Activated CD4-positive, alpha-beta T cell treated with anti-CD3 and anti-CD28 coated beads for 36 hours (primary cell): ENCODE results near the gene KLF6. TPM values are rescaled to one million over a fixed set of nuclear protein-coding genes. Genes with fewer than 3 reads are reported as not detected.

Experiments
- ATAC-seq: fragments of 200-7000 bp; cut with Tn5 transposase; one replicate; pipeline ENCODE4 v1.10.0; 2021; ENCODE audit warnings: mild to moderate bottlenecking, moderate library complexity
- CTCF ChIA-PET: fragments of 350-600 bp; sonication (Branson Sonifier 250); formaldehyde crosslinking; loops from one replicate; lab custom pipeline; 2021; ENCODE audit warnings: antibody characterized with exemption; lab: Charles Lee
- POLR2A ChIA-PET: fragments of 350-600 bp; sonication (Branson Sonifier 250); formaldehyde crosslinking; loops from one replicate; lab custom pipeline; 2021; ENCODE audit warnings: antibody characterized with exemption, inconsistent platforms; lab: Charles Lee
- DNase-seq: peaks from one replicate; pipeline ENCODE4 v3.0.0-alpha.2; 2020
- H3K27ac Mint-ChIP-seq: one replicate; pipeline ENCODE4 v1.8.0; 2021; ENCODE audit warnings: mixed read lengths
- H3K27me3 Mint-ChIP-seq: one replicate; pipeline ENCODE4 v1.8.0; 2021; ENCODE audit warnings: mixed read lengths
- H3K36me3 Mint-ChIP-seq: one replicate; pipeline ENCODE4 v1.8.0; 2021; ENCODE audit warnings: low read depth, mixed read lengths
- H3K4me1 Mint-ChIP-seq: one replicate; pipeline ENCODE4 v1.8.0; 2021; ENCODE audit warnings: mixed read lengths
- H3K4me3 Mint-ChIP-seq: one replicate; pipeline ENCODE4 v1.8.0; 2021; ENCODE audit warnings: mild to moderate bottlenecking, moderate library complexity, mixed read lengths
- H3K9me3 Mint-ChIP-seq: one replicate; pipeline ENCODE4 v1.8.0; 2021; ENCODE audit warnings: low read depth, mixed read lengths
- intact Hi-C, 2 experiments: fragments of 100-400 bp; cut with DNase I in 1 of 2; cut with micrococcal nuclease in 1 of 2; formaldehyde crosslinking; loops; one replicate each; pipeline versions ENCODE4 v1.14.2 to v1.15.1; 2022 to 2024; cut with DNase I, micrococcal nuclease
- total RNA-seq, 2 experiments: library from RNA; stranded (reverse); gene quantifications; one replicate each; pipeline ENCODE4 v1.2.3, GENCODE V29; 2021

KLF6 gene
- total RNA-seq, 2 experiments from 2014 or later, result 107 to 114 TPM

- ATAC-seq, result peak; percentile 27
Observed at GRCh38 chr10:3755440-3756359, 29.3 kb downstream of the KLF6 start.

DNA sequence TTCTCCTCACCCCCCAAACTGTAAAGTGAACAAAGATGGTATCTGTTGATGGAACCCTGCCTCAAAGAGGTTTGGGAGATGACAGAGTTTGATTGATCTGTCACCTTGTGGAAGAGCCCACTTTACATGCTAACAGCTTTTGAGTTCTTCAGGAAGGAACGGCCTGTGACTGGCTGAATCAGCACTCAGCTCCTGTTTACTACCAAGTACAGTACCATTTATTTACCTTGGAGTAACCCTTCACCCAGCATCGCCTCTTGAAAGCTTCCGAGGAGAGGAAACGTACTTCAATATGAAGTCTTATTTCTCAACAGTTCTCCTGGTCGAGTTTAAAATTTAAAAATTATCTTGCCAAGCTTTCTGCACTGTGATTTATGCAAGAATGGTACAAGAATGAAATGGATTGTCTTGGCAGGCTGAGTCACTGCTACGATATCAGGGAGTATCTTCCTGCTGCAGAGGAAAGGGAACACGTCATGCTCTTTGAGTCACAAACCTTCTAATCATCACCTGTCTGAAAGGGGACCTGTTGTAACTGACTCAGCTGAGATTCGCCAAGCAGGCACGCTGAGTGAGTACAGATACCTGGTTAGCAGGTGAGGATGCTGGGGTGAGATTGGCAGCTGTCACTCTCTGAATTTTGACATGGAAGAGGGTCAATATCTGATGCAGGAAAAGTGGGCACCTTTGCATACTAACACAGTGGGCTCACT is 30.1 kb downstream of the KLF6 start:
- H3K4me1 Mint-ChIP-seq, result peaks cover 53% of the 10 kb centered on the region
- DNase-seq (peak; percentile 42), ATAC-seq (peak; percentile 16)
- no peaks in the 10 kb centered on the region for H3K36me3 Mint-ChIP-seq
- CTCF ChIA-PET, result interaction anchor here (0.7 to 1.9 kb wide), 3 partner anchors 10 to 27 kb away, joined by 3 to 9 read pairs (median 8); no protein-coding TSS in a partner anchor
- H3K4me3 Mint-ChIP-seq, result no peak overlapping the region
- intact Hi-C loops, result loop anchor here (5.0 kb wide), 4 partner anchors 68 to 897 kb away; no protein-coding TSS in a partner anchor
- no peaks in the 10 kb centered on the region for H3K9me3 Mint-ChIP-seq
- H3K27ac Mint-ChIP-seq, result peak overlapping the region; percentile 61
- no peaks in the 10 kb centered on the region for H3K27me3 Mint-ChIP-seq
- POLR2A ChIA-PET, result interaction anchor here (0.6 to 2.4 kb wide), 4 partner anchors 10 to 30 kb away, joined by 3 to 7 read pairs (median 4); partner anchors contain the start of gene KLF6

More at GRCh38 chr10:3755440-3756359, 29.3 kb downstream of the KLF6 start:
- DNase-seq, result peak; percentile 49
- H3K27ac Mint-ChIP-seq, result peak overlapping the region; percentile 61
- peaks cover 59% of the 10 kb centered on the region for H3K4me1 Mint-ChIP-seq
- no peak overlapping the region for H3K4me3 Mint-ChIP-seq
- H3K36me3 Mint-ChIP-seq, result peaks cover under 1% of the 10 kb centered on the region
- peaks cover under 1% of the 10 kb centered on the region for H3K9me3 Mint-ChIP-seq
- H3K27me3 Mint-ChIP-seq, result no peaks in the 10 kb centered on the region
- intact Hi-C loops, result loop anchor here (5.0 kb wide), 4 partner anchors 68 to 897 kb away; no protein-coding TSS in a partner anchor
- CTCF ChIA-PET, result interaction anchor here (0.7 to 1.9 kb wide), 4 partner anchors 9 to 103 kb away, joined by 3 to 9 read pairs (median 6); no protein-coding TSS in a partner anchor
- POLR2A ChIA-PET, result interaction anchor here (1.0 to 2.4 kb wide), 3 partner anchors 9 to 30 kb away, joined by 3 to 7 read pairs (median 5); partner anchors contain the start of gene KLF6

GRCh38 chr10:3750854-3751253 is 34.2 kb downstream of the KLF6 start:
- no peak for DNase-seq
- peaks cover 13% of the 10 kb centered on the region for H3K4me1 Mint-ChIP-seq
- no peak overlapping the region for H3K27ac Mint-ChIP-seq
- intact Hi-C loops, result no loop called here
- H3K36me3 Mint-ChIP-seq, result no peaks in the 10 kb centered on the region
- no peaks in the 10 kb centered on the region for H3K9me3 Mint-ChIP-seq
- no peak for ATAC-seq
- CTCF ChIA-PET, result no interaction called here
- no peaks in the 10 kb centered on the region for H3K27me3 Mint-ChIP-seq
- POLR2A ChIA-PET, result no interaction called here
- H3K4me3 Mint-ChIP-seq, result no peak overlapping the region

DNA sequence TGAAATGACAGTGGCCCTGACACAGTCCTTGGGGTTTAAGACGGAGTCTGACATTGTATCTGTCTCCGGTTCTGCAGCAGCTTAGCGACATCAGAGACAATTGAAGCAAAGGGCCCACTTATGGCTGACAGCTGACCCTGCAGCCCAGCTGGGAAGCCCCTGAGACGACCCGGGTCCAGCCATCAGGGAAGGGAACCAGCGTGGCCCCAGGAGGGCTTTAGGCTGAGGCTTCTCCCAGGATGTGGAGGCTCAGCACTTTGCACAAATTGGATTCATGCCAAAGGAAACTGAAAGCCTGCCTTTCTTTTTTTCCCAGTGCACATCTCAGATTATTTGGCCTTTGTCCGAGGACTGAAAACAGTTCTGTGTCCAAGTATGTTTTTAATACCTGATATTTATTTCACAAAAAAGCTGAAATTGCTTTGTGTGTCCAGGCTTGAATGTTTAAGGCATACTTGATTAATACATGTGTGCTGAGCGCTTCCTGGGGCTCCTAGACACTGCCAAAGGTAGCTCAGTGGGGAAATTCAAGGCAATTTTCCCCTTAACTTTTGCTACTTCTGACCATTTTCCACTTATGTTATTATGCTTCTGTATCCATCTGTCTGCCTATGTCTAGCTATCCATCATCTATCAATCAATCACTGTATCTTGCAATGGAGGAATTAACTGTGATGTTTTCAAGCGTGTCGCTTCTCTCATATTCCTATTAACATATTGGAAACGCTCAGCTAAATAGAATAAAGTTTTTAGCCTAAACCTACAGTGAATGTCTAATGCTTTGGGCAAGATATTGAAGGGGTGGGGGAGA is 34.8 kb downstream of the KLF6 start:
- H3K36me3 Mint-ChIP-seq, result no peaks in the 10 kb centered on the region
- no peak for ATAC-seq
- DNase-seq, result no peak
- CTCF ChIA-PET, result no interaction called here
- no peaks in the 10 kb centered on the region for H3K27me3 Mint-ChIP-seq
- no peak overlapping the region for H3K27ac Mint-ChIP-seq
- H3K4me1 Mint-ChIP-seq, result peaks cover 6% of the 10 kb centered on the region
- intact Hi-C loops, result no loop called here
- POLR2A ChIA-PET, result no interaction called here
- H3K4me3 Mint-ChIP-seq, result no peak overlapping the region
- no peaks in the 10 kb centered on the region for H3K9me3 Mint-ChIP-seq

- Mint-ChIP-seq H3K4me3 (no peak overlapping the region), H3K4me1 (peaks cover under 1% of the 10 kb centered on the region), H3K9me3 (no peaks in the 10 kb centered on the region), H3K27me3 (no peaks in the 10 kb centered on the region), H3K27ac (no peak overlapping the region), H3K36me3 (no peaks in the 10 kb centered on the region)
- POLR2A ChIA-PET, result no interaction called here
- CTCF ChIA-PET, result no interaction called here
- DNase-seq (no peak), ATAC-seq (no peak)
- intact Hi-C loops, result no loop called here
Observed at GRCh38 chr10:3749600-3749999, 35.4 kb downstream of the KLF6 start.

DNA sequence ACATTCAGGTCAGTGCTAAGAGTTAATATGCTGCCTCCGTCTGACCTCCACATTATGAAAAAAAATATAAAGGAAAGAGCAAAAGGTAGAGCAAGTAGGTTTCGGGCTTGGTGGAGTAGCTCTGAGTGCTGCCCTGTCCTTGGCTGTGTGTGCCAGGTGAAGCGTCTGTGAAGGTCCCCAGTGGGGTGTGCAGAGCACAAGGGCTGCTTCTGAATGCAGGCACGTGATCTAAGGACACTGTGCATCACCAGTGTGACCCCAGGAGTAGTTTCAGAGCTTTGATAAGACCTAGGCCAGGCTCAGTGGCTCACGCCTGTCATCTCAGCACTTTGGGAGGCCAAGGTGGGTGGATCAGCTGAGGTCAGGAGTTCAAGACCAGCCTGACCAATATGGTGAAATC is 36.0 kb downstream of the KLF6 start:
- Mint-ChIP-seq H3K27ac (no peak overlapping the region), H3K9me3 (no peaks in the 10 kb centered on the region), H3K4me3 (no peak overlapping the region), H3K36me3 (no peaks in the 10 kb centered on the region), H3K4me1 (no peaks in the 10 kb centered on the region), H3K27me3 (no peaks in the 10 kb centered on the region)
- ATAC-seq (no peak), DNase-seq (no peak)
- intact Hi-C loops, result no loop called here
- CTCF ChIA-PET, result no interaction called here
- POLR2A ChIA-PET, result no interaction called here

DNA sequence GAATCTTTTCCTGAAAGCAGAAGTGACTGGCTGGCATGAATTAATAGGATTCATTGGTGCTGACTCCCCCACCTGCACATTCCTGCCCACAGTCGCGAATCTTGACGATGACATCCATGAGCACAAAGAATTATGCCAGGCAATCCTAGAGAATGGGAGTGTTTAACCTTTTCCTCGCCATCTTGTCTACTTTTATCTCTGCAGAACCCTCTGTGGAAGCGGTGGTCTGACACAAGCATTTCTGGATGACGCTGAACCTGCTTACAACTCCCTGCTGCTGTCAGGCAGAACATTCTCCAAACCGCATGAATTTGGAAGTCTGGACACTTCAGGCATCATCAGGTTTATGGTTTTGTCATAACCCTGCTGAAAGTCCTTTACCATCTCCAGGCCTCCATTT is 36.5 kb downstream of the KLF6 start:
- Mint-ChIP-seq H3K9me3 (no peaks in the 10 kb centered on the region), H3K27me3 (no peaks in the 10 kb centered on the region), H3K4me1 (no peaks in the 10 kb centered on the region), H3K4me3 (no peak overlapping the region), H3K27ac (no peak overlapping the region), H3K36me3 (no peaks in the 10 kb centered on the region)
- DNase-seq, result no peak
- no peak for ATAC-seq
- CTCF ChIA-PET, result no interaction called here
- POLR2A ChIA-PET, result no interaction called here
- intact Hi-C loops, result no loop called here

DNA sequence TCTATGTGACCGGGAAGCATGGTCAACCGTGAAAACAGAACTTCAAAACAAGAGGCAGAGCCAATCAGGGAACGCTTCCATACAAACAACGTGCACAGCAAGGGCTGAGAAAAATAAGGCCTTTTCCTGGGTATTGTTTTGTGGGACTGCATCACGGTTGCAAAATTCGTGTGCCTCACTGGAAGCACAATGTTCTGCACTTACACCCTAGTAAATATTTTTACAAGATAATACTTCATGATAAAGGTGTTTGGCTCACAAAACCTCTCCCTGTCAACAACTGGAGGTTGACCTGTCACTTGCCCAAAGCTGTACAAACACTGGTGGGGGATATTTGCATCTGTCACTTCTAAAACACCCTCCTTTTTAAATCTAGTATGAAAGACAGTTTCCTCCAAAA is 37.0 kb downstream of the KLF6 start:
- no peaks in the 10 kb centered on the region for H3K27me3 Mint-ChIP-seq
- H3K9me3 Mint-ChIP-seq, result no peaks in the 10 kb centered on the region
- no peak overlapping the region for H3K27ac Mint-ChIP-seq
- no peak overlapping the region for H3K4me3 Mint-ChIP-seq
- CTCF ChIA-PET, result no interaction called here
- no peak for DNase-seq
- ATAC-seq, result no peak
- intact Hi-C loops, result no loop called here
- H3K36me3 Mint-ChIP-seq, result no peaks in the 10 kb centered on the region
- POLR2A ChIA-PET, result no interaction called here
- H3K4me1 Mint-ChIP-seq, result no peaks in the 10 kb centered on the region

DNA sequence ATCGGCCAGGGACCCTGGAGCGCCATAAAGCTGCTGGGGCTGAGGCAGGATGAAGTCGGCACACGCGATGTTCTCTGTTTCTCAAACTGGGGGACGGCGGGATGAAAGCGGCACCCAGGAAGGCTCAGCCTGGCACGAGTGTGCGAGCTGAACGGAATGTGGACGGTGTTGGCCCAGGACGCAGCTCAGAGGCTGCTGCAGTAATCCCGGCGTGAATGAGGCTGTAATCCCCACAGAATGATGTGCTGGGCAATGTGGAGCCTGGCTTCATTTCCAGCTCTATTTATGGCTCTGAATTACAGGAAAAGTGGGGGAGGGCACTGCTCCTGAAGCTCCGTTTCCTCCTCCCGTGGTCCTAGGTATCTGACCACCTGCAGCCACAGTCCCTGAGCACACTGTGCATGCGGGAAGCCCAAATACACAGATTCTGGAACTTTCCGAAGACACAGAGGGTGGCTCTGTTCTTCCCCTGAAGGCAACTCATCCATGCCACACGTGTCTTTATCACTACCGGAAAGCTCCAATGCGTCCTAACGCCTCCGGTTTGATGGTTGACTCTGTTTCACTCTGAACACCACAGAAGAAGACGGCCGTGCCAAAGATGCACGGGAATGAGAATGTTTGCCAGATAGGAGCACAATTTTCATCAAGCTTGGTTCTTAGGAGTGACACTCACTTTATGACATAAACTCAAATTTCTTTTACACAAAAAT is 37.6 kb downstream of the KLF6 start:
- ChIA-PET CTCF (no interaction called here), POLR2A (no interaction called here)
- H3K4me3 Mint-ChIP-seq, result no peak overlapping the region

DNA sequence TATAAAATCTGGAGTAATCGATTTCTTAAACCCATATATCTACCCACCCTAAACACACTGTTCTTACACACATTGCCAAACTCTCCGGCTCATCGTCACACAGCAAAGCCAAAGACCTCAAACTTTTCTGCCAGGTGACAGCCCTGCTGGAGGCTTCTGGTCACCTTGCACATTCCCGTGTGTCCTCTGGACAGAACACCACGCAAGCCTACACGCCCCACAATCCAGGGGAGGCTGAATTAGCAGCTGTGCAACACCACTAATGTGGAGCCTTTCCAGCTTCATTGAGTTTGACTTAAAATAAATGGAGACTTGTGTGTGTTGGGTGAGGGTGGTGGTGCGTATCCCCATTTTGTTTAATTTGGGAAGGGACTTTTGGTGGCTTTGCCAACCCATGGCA is 38.4 kb downstream of the KLF6 start:
- ATAC-seq, result no peak
- Mint-ChIP-seq H3K27me3 (no peaks in the 10 kb centered on the region), H3K4me1 (peaks cover 8% of the 10 kb centered on the region), H3K36me3 (no peaks in the 10 kb centered on the region), H3K4me3 (no peak overlapping the region), H3K9me3 (no peaks in the 10 kb centered on the region), H3K27ac (no peak overlapping the region)
- CTCF ChIA-PET, result interaction anchor here (0.7 kb wide), 1 partner anchor 302 kb away, joined by 3 read pairs; no protein-coding TSS in a partner anchor
- no peak for DNase-seq
- POLR2A ChIA-PET, result no interaction called here
- intact Hi-C loops, result no loop called here

More for the DNA sequence above, 37.6 kb downstream of the KLF6 start:
- peaks cover 1% of the 10 kb centered on the region for H3K4me1 Mint-ChIP-seq
- H3K27me3 Mint-ChIP-seq, result no peaks in the 10 kb centered on the region
- no peak for ATAC-seq
- no peak for DNase-seq
- intact Hi-C loops, result no loop called here
- no peak overlapping the region for H3K27ac Mint-ChIP-seq
- H3K36me3 Mint-ChIP-seq, result no peaks in the 10 kb centered on the region
- H3K9me3 Mint-ChIP-seq, result no peaks in the 10 kb centered on the region
